Sigmoid colon (tissue), 7 donors: ENCODE results near the gene CHCHD6. TPM values are rescaled to one million over a fixed set of nuclear protein-coding genes. Genes with fewer than 3 reads are reported as not detected.

Experiments
- DNase-seq: peaks from one replicate; pipeline ENCODE4 v3.0.0-alpha.2; 2019
- H3K27ac ChIP-seq, 4 donors: fragments of 200-600 bp; sonication (generic); one replicate each; pipeline ENCODE4 v1.5.1; 2016 to 2019; ENCODE audit warnings: mild to moderate bottlenecking in 1 of 4
- H3K27me3 ChIP-seq, 3 donors: fragments of 200-600 bp; sonication (generic); one replicate each; pipeline ENCODE4 v1.5.1; 2019; ENCODE audit warnings: mild to moderate bottlenecking in 1 of 3
- H3K36me3 ChIP-seq, 4 donors: fragments of 200-600 bp; sonication (generic); one replicate each; pipeline ENCODE4 v1.5.1; 2016 to 2019
- H3K4me1 ChIP-seq, 4 donors: fragments of 200-600 bp; sonication (generic); one replicate each; pipeline ENCODE4 v1.5.1; 2017 to 2019
- H3K4me3 ChIP-seq, 4 donors: fragments of 200-600 bp; sonication (generic); one replicate each; pipeline ENCODE4 v1.5.1; 2017 to 2019; ENCODE audit warnings: mild to moderate bottlenecking in 2 of 4, moderate library complexity in 1 of 4
- H3K9me3 ChIP-seq, 4 donors: fragments of 200-600 bp in 3 of 4; sonication (generic) in 3 of 4; one replicate each; pipeline versions ENCODE4 v1.5.1 to v1.6.1; 2013 to 2019
- CTCF ChIP-seq, 4 experiments: fragments of 450-650 bp in 3 of 4; fragments of 200-600 bp in 1 of 4; IDR thresholded peaks; one replicate each; pipeline ENCODE4 v1.5.1; 2016 to 2019; ENCODE audit warnings: antibody characterized with exemption in 4 of 4, mild to moderate bottlenecking in 3 of 4, moderate library complexity in 2 of 4
- EP300 ChIP-seq, 4 donors: sonication (generic); formaldehyde crosslinking; IDR thresholded peaks; one replicate each; pipeline ENCODE4 v1.6.1; 2017; ENCODE audit warnings: antibody characterized with exemption in 4 of 4
- POLR2A ChIP-seq, 2 donors: fragments of 450-650 bp; IDR thresholded peaks; one replicate each; pipeline ENCODE4 v1.6.1; 2016; ENCODE audit warnings: antibody characterized with exemption in 2 of 2, mild to moderate bottlenecking in 2 of 2, moderate library complexity in 2 of 2
- POLR2AphosphoS5 ChIP-seq, 4 donors: sonication (generic); formaldehyde crosslinking; IDR thresholded peaks; one replicate each; pipeline ENCODE4 v1.6.1; 2017; ENCODE audit warnings: antibody characterized with exemption in 4 of 4
- WGBS, 2 donors: extraction: QIAGEN DNeasy Blood & Tissue Kit; methylation state at CpG; one replicate each; pipeline ENCODE4 v1.1.7; 2013; 5-methylcytosine and 5-hydroxymethylcytosine counted together
- intact Hi-C: fragments of 100-400 bp; cut with DNase I; formaldehyde crosslinking; loops from one replicate; pipeline ENCODE4 v1.15.1; 2023
- polyA plus RNA-seq, 3 donors: library from polyadenylated mRNA; stranded (reverse); fragments of 200-250 nt; gene quantifications; one replicate each; pipeline ENCODE4 v1.2.3, GENCODE V29; 2013
- total RNA-seq, 4 donors: library from RNA; depleted of rRNA; stranded (reverse); fragments of >200 nt; gene quantifications; one replicate each; pipeline ENCODE4 v1.1.0, GENCODE V29; 2016
- donor health status: healthy with polysubstance abuse.
- donor health status: Bipolar disorder and iron deficiency.
- donor health status: healthy.

CHCHD6 gene
- total and polyA plus RNA-seq, 7 donors, result 8.0 to 20.9 (median 14.4) TPM

GRCh38 chr3:126699011-126699410 lies 5.0 kb upstream of the CHCHD6 start:
- no peak for DNase-seq
- Histone ChIP-seq H3K4me3 (no peak overlapping the region), H3K36me3 (no peaks in the 10 kb centered on the region), H3K27ac (no peak overlapping the region), H3K4me1 (peaks cover 0 to 6% (median 5%) of the 10 kb centered on the region in 4 donors), H3K27me3 (peaks cover 0 to 4% (median 0%) of the 10 kb centered on the region in 3 donors), H3K9me3 (no peaks in the 10 kb centered on the region)
- intact Hi-C loops, result no loop called here
- TF ChIP-seq CTCF (IDR thresholded peaks at IDR 0.05) (no peak), POLR2A (IDR thresholded peaks at IDR 0.05) (no peak), POLR2AphosphoS5 (IDR thresholded peaks at IDR 0.05) (no peak), EP300 (IDR thresholded peaks at IDR 0.05) (no peak)
- WGBS, 2 donors, result 79 to 86% methylated on average over 7 of the region's 7 CpGs

- TF ChIP-seq CTCF (IDR thresholded peaks at IDR 0.05) (no peak), EP300 (IDR thresholded peaks at IDR 0.05) (no peak), POLR2AphosphoS5 (IDR thresholded peaks at IDR 0.05) (no peak), POLR2A (IDR thresholded peaks at IDR 0.05) (no peak)
- no peaks in the 10 kb centered on the region for H3K27me3 ChIP-seq
- intact Hi-C loops, result loop anchor here (5.0 kb wide), 1 partner anchor 278 kb away; the partner anchor contains the start of gene PLXNA1
- H3K9me3 ChIP-seq, result no peaks in the 10 kb centered on the region
- no peaks in the 10 kb centered on the region for H3K36me3 ChIP-seq
- peaks cover 0 to 17% (median 13%) of the 10 kb centered on the region in 4 donors for H3K4me1 ChIP-seq
- DNase-seq, result no peak
- 16 to 28% methylated on average over 44 of the region's 44 CpGs for WGBS, 2 donors
- H3K4me3 ChIP-seq, result peak overlapping the region; percentile 51 to 84 (median 73)
- peak overlapping the region; percentile 10 to 49 (median 41) for H3K27ac ChIP-seq
These were observed 614 bp downstream of the CHCHD6 start for GRCh38 chr3:126704494-126705214.

- no peak for TF ChIP-seq EP300 (IDR thresholded peaks at IDR 0.05)
- TF ChIP-seq POLR2AphosphoS5 (IDR thresholded peaks at IDR 0.05), result no peak
- TF ChIP-seq CTCF (IDR thresholded peaks at IDR 0.05), result no peak
- no peak for TF ChIP-seq POLR2A (IDR thresholded peaks at IDR 0.05)
- WGBS, 2 donors, result 90 to 92% methylated on average over 3 of the region's 3 CpGs
- intact Hi-C loops, result loop anchor here (5.0 kb wide), 1 partner anchor 276 kb away; the partner anchor contains the start of gene PLXNA1
These were observed 2.6 kb downstream of the CHCHD6 start for GRCh38 chr3:126706631-126707030.

GRCh38 chr3:126711121-126711760 lies 7.2 kb downstream of the CHCHD6 start:
- Histone ChIP-seq H3K27ac (no peak overlapping the region), H3K4me3 (no peak overlapping the region), H3K27me3 (no peaks in the 10 kb centered on the region), H3K36me3 (no peaks in the 10 kb centered on the region), H3K9me3 (no peaks in the 10 kb centered on the region), H3K4me1 (no peaks in the 10 kb centered on the region)
- no peak for DNase-seq
- TF ChIP-seq EP300 (IDR thresholded peaks at IDR 0.05) (no peak), CTCF (IDR thresholded peaks at IDR 0.05) (no peak), POLR2AphosphoS5 (IDR thresholded peaks at IDR 0.05) (no peak), POLR2A (IDR thresholded peaks at IDR 0.05) (no peak)
- intact Hi-C loops, result no loop called here
- WGBS, 2 donors, result 94 to 96% methylated on average over 8 of the region's 8 CpGs

More at GRCh38 chr3:126706631-126707030, 2.6 kb downstream of the CHCHD6 start:
- no peak overlapping the region for H3K4me3 ChIP-seq
- no peaks in the 10 kb centered on the region for H3K9me3 ChIP-seq
- no peak overlapping the region for H3K27ac ChIP-seq
- H3K27me3 ChIP-seq, result no peaks in the 10 kb centered on the region
- no peak for DNase-seq
- no peaks in the 10 kb centered on the region for H3K36me3 ChIP-seq
- peaks cover 0 to 17% (median 13%) of the 10 kb centered on the region in 4 donors for H3K4me1 ChIP-seq
